CD14-positive monocyte (primary cell): ENCODE results near the gene ARL3. TPM values are rescaled to one million over a fixed set of nuclear protein-coding genes. Genes with fewer than 3 reads are reported as not detected.

Experiments
- DNase-seq, 3 donors: peaks; one replicate each; pipeline ENCODE4 v3.0.0-alpha.2; 2011 to 2022
- H2AFZ ChIP-seq: 2 replicates; pipeline ENCODE4 v1.6.0; 2012; ENCODE audit warnings: mild to moderate bottlenecking, low read depth, low read length, inconsistent platforms; ENCODE audit not compliant: insufficient read depth, poor library complexity, severe bottlenecking
- H3K27ac ChIP-seq, 2 donors: 1 replicate in 1 of 2; 2 replicates in 1 of 2; pipeline ENCODE4 v1.5.1; 2012 to 2013; ENCODE audit warnings: low read length in 2 of 2, control low read depth in 1 of 2, inconsistent platforms in 1 of 2, low read depth in 1 of 2, mild to moderate bottlenecking in 1 of 2
- H3K27me3 ChIP-seq, 2 donors: one replicate each; pipeline versions ENCODE4 v1.6.0 to v1.6.1; 2011 to 2013; ENCODE audit warnings: low read length in 2 of 2; ENCODE audit not compliant: control insufficient read depth in 2 of 2, insufficient read depth in 2 of 2
- H3K36me3 ChIP-seq, 2 donors: replicated peaks in 1 of 2; 1 replicate in 1 of 2; 2 replicates in 1 of 2; pipeline versions ENCODE4 v1.5.1 to v1.6.1; 2012 to 2013; ENCODE audit warnings: low read length in 2 of 2, control low read depth in 1 of 2, inconsistent platforms in 1 of 2, mild to moderate bottlenecking in 1 of 2; ENCODE audit not compliant: insufficient read depth in 2 of 2, control insufficient read depth in 1 of 2
- H3K4me1 ChIP-seq, 2 donors: 1 replicate in 1 of 2; 2 replicates in 1 of 2; pipeline versions ENCODE4 v1.5.1 to v1.6.1; 2012 to 2013; ENCODE audit warnings: low read length in 2 of 2, control low read depth in 1 of 2, inconsistent platforms in 1 of 2, mild to moderate bottlenecking in 1 of 2, moderate library complexity in 1 of 2; ENCODE audit not compliant: insufficient read depth in 2 of 2, control insufficient read depth in 1 of 2
- H3K4me2 ChIP-seq: replicated peaks from 2 replicates; pipeline ENCODE3; 2012; ENCODE audit warnings: low read length, moderate library complexity, mild to moderate bottlenecking; ENCODE audit not compliant: poor library complexity, severe bottlenecking; ENCODE audit errors: extremely low read depth
- H3K4me3 ChIP-seq, 3 experiments: fragments of 200-600 bp in 1 of 3; sonication (generic) in 1 of 3; replicated peaks in 1 of 3; 1 replicate in 2 of 3; 2 replicates in 1 of 3; pipeline ENCODE4 v1.5.1; 2011 to 2013; ENCODE audit warnings: low read length in 3 of 3, mild to moderate bottlenecking in 3 of 3, control low read depth in 2 of 3, low read depth in 2 of 3, inconsistent platforms in 1 of 3, moderate library complexity in 1 of 3
- H3K79me2 ChIP-seq: 2 replicates; pipeline ENCODE4 v1.6.0; 2012; ENCODE audit warnings: mild to moderate bottlenecking, control low read depth, inconsistent platforms, low read length, moderate library complexity; ENCODE audit not compliant: insufficient read depth
- H3K9ac ChIP-seq: 2 replicates; pipeline ENCODE4 v1.6.0; 2017; ENCODE audit warnings: low read length, mild to moderate bottlenecking; ENCODE audit not compliant: insufficient read depth, poor library complexity, severe bottlenecking
- H3K9me3 ChIP-seq, 2 donors: replicated peaks in 1 of 2; 1 replicate in 1 of 2; 2 replicates in 1 of 2; pipeline versions ENCODE4 v1.5.1 to v1.6.1; 2012 to 2013; ENCODE audit warnings: low read length in 2 of 2, control low read depth in 1 of 2; ENCODE audit not compliant: control insufficient read depth in 1 of 2, insufficient read depth in 1 of 2
- H4K20me1 ChIP-seq: 2 replicates; pipeline ENCODE4 v1.6.0; 2012; ENCODE audit warnings: mild to moderate bottlenecking, low read length, control low read depth, moderate library complexity; ENCODE audit not compliant: insufficient read depth
- H3K27ac Mint-ChIP-seq, 7 donors: one replicate each; pipeline ENCODE4 v1.8.0; 2020; ENCODE audit warnings: mild to moderate bottlenecking in 7 of 7, mixed read lengths in 7 of 7, moderate library complexity in 6 of 7, inconsistent platforms in 2 of 7
- H3K27me3 Mint-ChIP-seq, 3 donors: one replicate each; pipeline ENCODE4 v1.8.0; 2021 to 2022; ENCODE audit warnings: low read depth in 3 of 3, mild to moderate bottlenecking in 3 of 3, mixed read lengths in 3 of 3, moderate library complexity in 3 of 3, inconsistent platforms in 1 of 3
- H3K36me3 Mint-ChIP-seq, 2 donors: one replicate each; pipeline ENCODE4 v1.8.0; 2020; ENCODE audit warnings: mixed read lengths in 2 of 2, inconsistent platforms in 1 of 2, mild to moderate bottlenecking in 1 of 2
- H3K4me1 Mint-ChIP-seq: one replicate; pipeline ENCODE4 v1.8.0; 2020; ENCODE audit warnings: mild to moderate bottlenecking, mixed read lengths
- H3K4me3 Mint-ChIP-seq, 2 donors: one replicate each; pipeline ENCODE4 v1.8.0; 2020; ENCODE audit warnings: mild to moderate bottlenecking in 2 of 2, mixed read lengths in 2 of 2, moderate library complexity in 1 of 2
- H3K9me3 Mint-ChIP-seq, 7 donors: one replicate each; pipeline ENCODE4 v1.8.0; 2020 to 2022; ENCODE audit warnings: mixed read lengths in 7 of 7, mild to moderate bottlenecking in 6 of 7, moderate library complexity in 6 of 7, inconsistent platforms in 2 of 7
- WGBS: methylation state at CpG from one replicate; pipeline ENCODE4 v1.1.5; 2013; ENCODE audit warnings: missing lambda C conversion rate; ENCODE audit not compliant: insufficient coverage; 5-methylcytosine and 5-hydroxymethylcytosine counted together
- intact Hi-C, 2 donors: fragments of 100-400 bp; cut with micrococcal nuclease; formaldehyde crosslinking; loops; one replicate each; pipeline versions ENCODE4 v1.15.0 to v1.15.1; 2023
- polyA plus RNA-seq, 3 donors: library from polyadenylated mRNA; depleted of rRNA in 1 of 3; unstranded in 2 of 3; stranded (reverse) in 1 of 3; fragments of 300-500 nt in 2 of 3; fragments of >200 nt in 1 of 3; fragmentation: Illumina TruSeq in 2 of 3; gene quantifications; 1 replicate in 2 of 3; 2 replicates in 1 of 3; pipeline ENCODE4 v1.2.3, GENCODE V29; 2012 to 2021
- TF ChIP-seq, protein P1 (sequence below): fragments of 200-600 bp; IDR thresholded peaks from one replicate; pipeline ENCODE4 v1.8.0; 2022; ENCODE audit warnings: antibody characterized with exemption, mild to moderate bottlenecking

The ARL3 gene
- polyA plus RNA-seq, 3 donors = 2.8 to 6.3 (median 6.0) TPM

GRCh38 chr10:102729029-102730026 is 15.1 kb upstream of the ARL3 start:
- TF ChIP-seq, protein P1, sequence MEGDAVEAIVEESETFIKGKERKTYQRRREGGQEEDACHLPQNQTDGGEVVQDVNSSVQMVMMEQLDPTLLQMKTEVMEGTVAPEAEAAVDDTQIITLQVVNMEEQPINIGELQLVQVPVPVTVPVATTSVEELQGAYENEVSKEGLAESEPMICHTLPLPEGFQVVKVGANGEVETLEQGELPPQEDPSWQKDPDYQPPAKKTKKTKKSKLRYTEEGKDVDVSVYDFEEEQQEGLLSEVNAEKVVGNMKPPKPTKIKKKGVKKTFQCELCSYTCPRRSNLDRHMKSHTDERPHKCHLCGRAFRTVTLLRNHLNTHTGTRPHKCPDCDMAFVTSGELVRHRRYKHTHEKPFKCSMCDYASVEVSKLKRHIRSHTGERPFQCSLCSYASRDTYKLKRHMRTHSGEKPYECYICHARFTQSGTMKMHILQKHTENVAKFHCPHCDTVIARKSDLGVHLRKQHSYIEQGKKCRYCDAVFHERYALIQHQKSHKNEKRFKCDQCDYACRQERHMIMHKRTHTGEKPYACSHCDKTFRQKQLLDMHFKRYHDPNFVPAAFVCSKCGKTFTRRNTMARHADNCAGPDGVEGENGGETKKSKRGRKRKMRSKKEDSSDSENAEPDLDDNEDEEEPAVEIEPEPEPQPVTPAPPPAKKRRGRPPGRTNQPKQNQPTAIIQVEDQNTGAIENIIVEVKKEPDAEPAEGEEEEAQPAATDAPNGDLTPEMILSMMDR = peak; percentile 88
- Histone ChIP-seq H3K4me1 (no peaks in the 10 kb centered on the region), H3K36me3 (no peaks in the 10 kb centered on the region), H4K20me1 (no peaks in the 10 kb centered on the region), H3K9me3 (no peaks in the 10 kb centered on the region), H3K27ac (peak overlapping the region in 1 of 2 donors; percentile 31), H2AFZ (peak overlapping the region; percentile 37), H3K79me2 (no peaks in the 10 kb centered on the region), H3K4me3 (no peak overlapping the region), H3K4me2 (no peak overlapping the region), H3K27me3 (no peaks in the 10 kb centered on the region), H3K9ac (no peak overlapping the region)
- Mint-ChIP-seq H3K27ac (peak overlapping the region in 3 of 7 donors; percentile 22 to 60 (median 24)), H3K4me1 (peaks cover 20% of the 10 kb centered on the region), H3K9me3 (peaks cover 0 to 1% (median 0%) of the 10 kb centered on the region in 7 donors), H3K36me3 (peaks cover 22 to 37% of the 10 kb centered on the region in 2 donors), H3K4me3 (peak overlapping the region in 1 of 2 donors; percentile 45), H3K27me3 (peaks cover 0 to 2% (median 2%) of the 10 kb centered on the region in 3 donors)
- intact Hi-C loops = loop anchor here (1.0 to 2.0 kb wide), 2 partner anchors 171 to 172 kb away; no protein-coding TSS in a partner anchor
- WGBS = 45% methylated on average over 18 of the region's 30 CpGs
- peak; percentile 72 to 81 (median 79) for DNase-seq

- TF ChIP-seq, protein P1 = no peak
- Mint-ChIP-seq H3K9me3 (peaks cover 0 to 6% (median 0%) of the 10 kb centered on the region in 7 donors), H3K4me1 (peaks cover 20% of the 10 kb centered on the region), H3K27me3 (peaks cover 0 to 2% (median 2%) of the 10 kb centered on the region in 3 donors), H3K4me3 (no peak overlapping the region), H3K27ac (peak overlapping the region in 3 of 7 donors; percentile 9 to 65 (median 52)), H3K36me3 (peaks cover 17 to 21% of the 10 kb centered on the region in 2 donors)
- Histone ChIP-seq H3K27me3 (no peaks in the 10 kb centered on the region), H3K4me1 (no peaks in the 10 kb centered on the region), H3K27ac (peak overlapping the region in 1 of 2 donors; percentile 16), H3K4me3 (no peak overlapping the region), H3K9ac (peak overlapping the region; percentile 32), H3K36me3 (no peaks in the 10 kb centered on the region), H3K79me2 (no peaks in the 10 kb centered on the region), H4K20me1 (no peaks in the 10 kb centered on the region), H2AFZ (no peak overlapping the region), H3K9me3 (no peaks in the 10 kb centered on the region), H3K4me2 (no peak overlapping the region)
- intact Hi-C loops = no loop called here
- no peak for DNase-seq
- 86% methylated on average over 2 of the region's 13 CpGs for whole genome bisulfite sequencing
Measured at GRCh38 chr10:102727037-102727818, 13.0 kb upstream of the ARL3 start.
